ENCODE measurements around the gene ZP2. TPM values are rescaled to one million over a fixed set of nuclear protein-coding genes. Genes with fewer than 3 reads are reported as not detected.

ZP2 gene
- total RNA-seq, 1 experiment from 2014 or later: not detected

- Mint-ChIP-seq H3K9me3 (no peaks in the 10 kb centered on the region; a peak in 1 of 5 replicates), H3K4me3 (peak overlapping the region; percentile 80 to 92), H3K27ac (peak overlapping the region; percentile 32 to 87 (median 78)), H3K27me3 (ENCODE audit: low read depth) (peaks cover 8% of the 10 kb centered on the region), H3K36me3 (ENCODE audit: insufficient read depth in 1 of 3, low read depth in 3 of 3) (peaks cover 17 to 32% (median 30%) of the 10 kb centered on the region in 3 experiments; a peak in 6 of 7 replicates), H3K4me1 (peaks cover 15 to 22% of the 10 kb centered on the region in 2 experiments)
- no peak overlapping the region for H2BK15ac ChIP-seq (ENCODE audit: low read depth, low read length)
- no peak overlapping the region for H3K27ac ChIP-seq (ENCODE audit: insufficient read length, low read depth, low read length)
- no peak overlapping the region for H2AK5ac ChIP-seq (ENCODE audit: insufficient read length, low read length)
- H3K79me2 ChIP-seq (ENCODE audit: insufficient read depth, low read length): no peaks in the 10 kb centered on the region
- H2BK5ac ChIP-seq (ENCODE audit: insufficient read length, low read length): no peak overlapping the region
- H3K4me2 ChIP-seq (ENCODE audit: insufficient read depth, insufficient read length, low read length): peak overlapping the region; percentile 86
- H3K79me1 ChIP-seq (ENCODE audit: insufficient read depth, low read depth, low read length, poor library complexity, severe bottlenecking): no peaks in the 10 kb centered on the region
- no peak overlapping the region for H2BK20ac ChIP-seq (ENCODE audit: low read depth, low read length, poor library complexity, severe bottlenecking)
- no peak overlapping the region for H3K56ac ChIP-seq (ENCODE audit: insufficient read length, low read depth, low read length)
- H3K9me3 ChIP-seq (ENCODE audit: control insufficient read depth, low read depth, low read length): no peaks in the 10 kb centered on the region
- no peak overlapping the region for H4K8ac ChIP-seq (replicated peaks; ENCODE audit: insufficient read length, low read depth, low read length)
- no peak overlapping the region for H3K23ac ChIP-seq (ENCODE audit: insufficient read length, low read depth, low read length)
- peak; percentile 71 for DNase-seq
- H3K18ac ChIP-seq (ENCODE audit: insufficient read length, low read depth, low read length): no peak overlapping the region
- H4K91ac ChIP-seq (ENCODE audit: insufficient read length, low read depth, low read length): no peak overlapping the region
- peaks cover 4% of the 10 kb centered on the region; the same call in 1 of the 2 replicates for H3K4me1 ChIP-seq (ENCODE audit: insufficient read depth, low read length)
- no peak overlapping the region for H2BK120ac ChIP-seq (ENCODE audit: low read depth, low read length, poor library complexity, severe bottlenecking)
- H4K20me1 ChIP-seq (ENCODE audit: control insufficient read depth, insufficient read depth, insufficient read length): no peaks in the 10 kb centered on the region
- no CpG with 5 or more reads among the region's 27 CpGs for WGBS (ENCODE audit: extremely low coverage, insufficient read length, low lambda C conversion rate)
- no peak overlapping the region for H3T11ph ChIP-seq (ENCODE audit: low read length)
- no peak overlapping the region for H2BK12ac ChIP-seq (ENCODE audit: insufficient read length, low read depth, low read length)
- TF ChIP-seq CTCF (conservative IDR thresholded peaks at IDR 0.05): no peak
- no peak overlapping the region for H2AFZ ChIP-seq (ENCODE audit: low read length)
- no peak overlapping the region for H4K5ac ChIP-seq (ENCODE audit: insufficient read length, low read depth, low read length)
- no peaks in the 10 kb centered on the region; the same call in 1 of the 2 replicates for H3K27me3 ChIP-seq (ENCODE audit: insufficient read depth, low read length)
- no peak overlapping the region for H3K14ac ChIP-seq (ENCODE audit: insufficient read depth, low read length)
- H3K9ac ChIP-seq (ENCODE audit: extremely low read depth, insufficient read length, low read length): peak overlapping the region; percentile 25
- no peak overlapping the region for H3K4ac ChIP-seq (ENCODE audit: low read depth, low read length)
- peaks cover 13% of the 10 kb centered on the region for H3K23me2 ChIP-seq (ENCODE audit: insufficient read length, low read depth, low read length, poor library complexity, severe bottlenecking)
Measured at GRCh38 chr16:21159281-21159951, 52.0 kb downstream of the ZP2 start.
